ENCODE measurements around the gene DVL2. TPM values are rescaled to one million over a fixed set of nuclear protein-coding genes. Genes with fewer than 3 reads are reported as not detected.

DVL2 gene
- polyA plus RNA-seq, 1 donor from 2014 or later: 41.1 TPM

Small RNAs within 50 kb of the gene (small RNA-seq; reads per million reads assigned to genes)
- 0 reads per million in 3 experiments for gene AC120057.4
- 505 to 700 (median 562) reads per million in 3 experiments for gene MIR324
- gene RF00019: 0 to 1.2 (median 0) reads per million in 3 experiments

Other genes starting within 250 kb of the DVL2 start
- gene ALOX12, start 238.5 kb downstream of the DVL2 start, polyA plus RNA-seq: not detected in 2 replicates
- 122 and 136 TPM in 2 replicates for gene RNASEK, start 221.9 kb downstream of the DVL2 start, polyA plus RNA-seq
- gene BCL6B, start 211.5 kb downstream of the DVL2 start, polyA plus RNA-seq: not detected in 2 replicates
- gene SLC16A13, start 198.5 kb downstream of the DVL2 start, polyA plus RNA-seq: 0.90 TPM in 1 of 2 replicates, not detected in the other
- gene SLC16A11, start 190.4 kb downstream of the DVL2 start, polyA plus RNA-seq: not detected in 2 replicates
- gene CLEC10A, start 154.3 kb downstream of the DVL2 start, polyA plus RNA-seq: not detected in 2 replicates
- not detected in 2 replicates for gene ASGR2, start 119.7 kb downstream of the DVL2 start, polyA plus RNA-seq
- 75.6 and 80.2 TPM in 2 replicates for gene ASGR1, start 55.1 kb downstream of the DVL2 start, polyA plus RNA-seq
- 126 and 145 TPM in 2 replicates for gene DLG4, start 14.7 kb downstream of the DVL2 start, polyA plus RNA-seq
- gene ACADVL, start 14.6 kb downstream of the DVL2 start, polyA plus RNA-seq: 397 and 483 TPM in 2 replicates
- 55.7 and 60.3 TPM in 2 replicates for gene PHF23, start 4.9 kb upstream of the DVL2 start, polyA plus RNA-seq
- 384 and 512 TPM in 2 replicates for gene GABARAP, start 7.9 kb upstream of the DVL2 start, polyA plus RNA-seq
- gene CTDNEP1, start 17.2 kb upstream of the DVL2 start, polyA plus RNA-seq: 37.3 and 39.4 TPM in 2 replicates
- 82.7 and 99.5 TPM in 2 replicates for gene ELP5, start 17.7 kb upstream of the DVL2 start, polyA plus RNA-seq
- gene CLDN7, start 28.0 kb upstream of the DVL2 start, polyA plus RNA-seq: 0.27 TPM in 1 of 2 replicates, not detected in the other
- not detected in 2 replicates for gene SLC2A4, start 47.2 kb upstream of the DVL2 start, polyA plus RNA-seq
- gene YBX2, start 60.1 kb upstream of the DVL2 start, polyA plus RNA-seq: 1.8 and 2.1 TPM in 2 replicates
- 164 and 178 TPM in 2 replicates for gene EIF5A, start 73.1 kb upstream of the DVL2 start, polyA plus RNA-seq
- 108 and 116 TPM in 2 replicates for gene GPS2, start 80.8 kb upstream of the DVL2 start, polyA plus RNA-seq
- 58.4 and 61.0 TPM in 2 replicates for gene NEURL4, start 94.8 kb upstream of the DVL2 start, polyA plus RNA-seq
- 0.66 and 9.2 TPM in 2 replicates for gene ACAP1, start 102.0 kb upstream of the DVL2 start, polyA plus RNA-seq
- gene KCTD11, start 117.6 kb upstream of the DVL2 start, polyA plus RNA-seq: 2.8 TPM in 2 replicates
- not detected in 2 replicates for gene TMEM95, start 120.6 kb upstream of the DVL2 start, polyA plus RNA-seq
- 0.83 and 1.5 TPM in 2 replicates for gene TNK1, start 146.6 kb upstream of the DVL2 start, polyA plus RNA-seq
- gene PLSCR3, start 160.0 kb upstream of the DVL2 start, polyA plus RNA-seq: 15.9 and 25.2 TPM in 2 replicates
- gene TMEM256, start 169.6 kb upstream of the DVL2 start, polyA plus RNA-seq: 158 and 161 TPM in 2 replicates
- 13.8 and 21.5 TPM in 2 replicates for gene NLGN2, start 173.3 kb upstream of the DVL2 start, polyA plus RNA-seq
- gene SPEM1, start 185.8 kb upstream of the DVL2 start, polyA plus RNA-seq: not detected in 2 replicates
- not detected in 2 replicates for gene SPEM2, start 191.1 kb upstream of the DVL2 start, polyA plus RNA-seq
- gene SPEM3, start 194.3 kb upstream of the DVL2 start, polyA plus RNA-seq: not detected in 2 replicates
- gene TMEM102, start 200.9 kb upstream of the DVL2 start, polyA plus RNA-seq: 0.14 TPM in 1 of 2 replicates, not detected in the other
- 15.8 and 16.4 TPM in 2 replicates for gene FGF11, start 205.0 kb upstream of the DVL2 start, polyA plus RNA-seq
- gene CHRNB1, start 210.5 kb upstream of the DVL2 start, polyA plus RNA-seq: 17.9 and 18.2 TPM in 2 replicates
- 8.0 and 9.2 TPM in 2 replicates for gene ZBTB4, start 245.1 kb upstream of the DVL2 start, polyA plus RNA-seq
- not detected in 2 replicates for gene SLC35G6, start 246.9 kb upstream of the DVL2 start, polyA plus RNA-seq
- 9.1 and 22.6 TPM in 2 replicates for gene POLR2A, start 249.8 kb upstream of the DVL2 start, polyA plus RNA-seq